ENCODE results near the gene KRTAP10-2. TPM values are rescaled to one million over a fixed set of nuclear protein-coding genes. Genes with fewer than 3 reads are reported as not detected.
"Not testable (repeated sequence)": the region's sequence is repeated elsewhere in the genome, so short reads cannot be mapped to it uniquely, and the experiment has no call there.

Gene KRTAP10-2
- polyA plus RNA-seq, 2 donors, result not detected

GRCh38 chr21:44575307-44576024 lies 24.2 kb upstream of the KRTAP10-2 start:
- Histone ChIP-seq H3K4me3 (ENCODE audit: low read depth in 1 of 2, low read length in 2 of 2) (no peak overlapping the region), H3K36me3 (ENCODE audit: control insufficient read depth in 2 of 2, insufficient read depth in 2 of 2, low read length in 1 of 2) (no peaks in the 10 kb centered on the region), H3K27me3 (ENCODE audit: control insufficient read depth in 1 of 2, insufficient read depth in 2 of 2, low read length in 2 of 2) (no peaks in the 10 kb centered on the region), H3K4me1 (ENCODE audit: control insufficient read depth in 2 of 2, insufficient read depth in 2 of 2, low read length in 1 of 2) (no peaks in the 10 kb centered on the region), H3K9me3 (ENCODE audit: control insufficient read depth in 2 of 2, insufficient read depth in 1 of 2, low read depth in 1 of 2, low read length in 1 of 2) (peaks cover 14 to 23% of the 10 kb centered on the region in 2 donors), H3K27ac (ENCODE audit: low read depth in 2 of 2, low read length in 1 of 2) (no peak overlapping the region)
- WGBS, 2 donors, result 87 to 88% methylated on average over 20 of the region's 20 CpGs

- H3K9me3 ChIP-seq (ENCODE audit: control insufficient read depth in 2 of 2, insufficient read depth in 1 of 2, low read depth in 1 of 2, low read length in 1 of 2), result peaks cover 12 to 17% of the 10 kb centered on the region in 2 donors
- 33 to 37% methylated on average over 21 of the region's 21 CpGs for WGBS, 2 donors
- no peaks in the 10 kb centered on the region for H3K4me1 ChIP-seq (ENCODE audit: control insufficient read depth in 2 of 2, insufficient read depth in 2 of 2, low read length in 1 of 2)
- no peak overlapping the region for H3K27ac ChIP-seq (ENCODE audit: low read depth in 2 of 2, low read length in 1 of 2)
- H3K36me3 ChIP-seq (ENCODE audit: control insufficient read depth in 2 of 2, insufficient read depth in 2 of 2, low read length in 1 of 2), result no peaks in the 10 kb centered on the region
- H3K4me3 ChIP-seq (ENCODE audit: low read depth in 1 of 2, low read length in 2 of 2), result no peak overlapping the region
- H3K27me3 ChIP-seq (ENCODE audit: control insufficient read depth in 1 of 2, insufficient read depth in 2 of 2, low read length in 2 of 2), result no peaks in the 10 kb centered on the region
These were observed 23.4 kb upstream of the KRTAP10-2 start for GRCh38 chr21:44574457-44575306.

GRCh38 chr21:44573630-44574456 lies 22.5 kb upstream of the KRTAP10-2 start, which contains the start of gene KRTAP10-4:
Gene KRTAP10-4 (plus strand): TSS chr21:44573729. CDS start chr21:44573759, 30 bp downstream.
- not testable (repeated sequence) for H3K27ac ChIP-seq (ENCODE audit: low read depth in 2 of 2, low read length in 1 of 2); H3K4me3 ChIP-seq (ENCODE audit: low read depth in 1 of 2, low read length in 2 of 2); H3K36me3 ChIP-seq (ENCODE audit: control insufficient read depth in 2 of 2, insufficient read depth in 2 of 2, low read length in 1 of 2); H3K4me1 ChIP-seq (ENCODE audit: control insufficient read depth in 2 of 2, insufficient read depth in 2 of 2, low read length in 1 of 2); H3K27me3 ChIP-seq (ENCODE audit: control insufficient read depth in 1 of 2, insufficient read depth in 2 of 2, low read length in 2 of 2)
- WGBS, 2 donors, result 43 to 45% methylated on average over 20 to 22 of the region's 25 CpGs
- H3K9me3 ChIP-seq (ENCODE audit: control insufficient read depth in 2 of 2, insufficient read depth in 1 of 2, low read depth in 1 of 2, low read length in 1 of 2), result peaks cover 13 to 17% of the 10 kb centered on the region in 2 donors

DNA sequence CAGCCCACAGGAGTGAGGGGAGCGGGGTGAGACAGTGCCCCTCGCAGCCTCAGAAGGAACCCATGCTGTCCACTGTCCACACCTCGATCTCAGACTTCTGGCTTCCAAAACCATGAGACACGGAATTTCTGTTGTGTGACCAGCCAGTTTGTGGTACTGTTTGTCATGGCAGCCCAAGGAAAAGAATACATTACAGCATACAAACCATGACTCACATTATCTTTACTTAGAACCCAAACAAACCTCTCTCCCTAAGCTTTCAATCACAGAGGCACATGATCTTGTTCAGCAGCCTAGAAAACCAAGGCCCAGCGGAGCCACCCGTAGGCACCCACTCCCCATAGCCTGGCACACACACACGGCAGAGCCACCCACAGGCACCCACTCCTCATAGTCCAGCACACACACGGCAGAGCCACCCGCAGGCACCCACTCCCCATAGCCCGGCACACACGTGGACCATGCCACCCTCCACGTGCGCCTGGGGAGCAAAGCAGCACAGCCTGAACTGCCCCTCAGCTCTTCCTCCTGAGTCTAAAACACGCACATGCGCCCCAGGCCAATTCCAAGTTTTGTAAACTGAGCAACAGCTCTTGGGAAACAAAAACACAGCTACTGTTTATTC lies 21.8 kb upstream of the KRTAP10-2 start:
- H3K4me3 ChIP-seq (ENCODE audit: low read depth in 1 of 2, low read length in 2 of 2), result no peak overlapping the region
- H3K27ac ChIP-seq (ENCODE audit: low read depth in 2 of 2, low read length in 1 of 2), result no peak overlapping the region
- peaks cover 13 to 17% of the 10 kb centered on the region in 2 donors for H3K9me3 ChIP-seq (ENCODE audit: control insufficient read depth in 2 of 2, insufficient read depth in 1 of 2, low read depth in 1 of 2, low read length in 1 of 2)
- no peaks in the 10 kb centered on the region for H3K36me3 ChIP-seq (ENCODE audit: control insufficient read depth in 2 of 2, insufficient read depth in 2 of 2, low read length in 1 of 2)
- H3K27me3 ChIP-seq (ENCODE audit: control insufficient read depth in 1 of 2, insufficient read depth in 2 of 2, low read length in 2 of 2), result no peaks in the 10 kb centered on the region
- no peaks in the 10 kb centered on the region for H3K4me1 ChIP-seq (ENCODE audit: control insufficient read depth in 2 of 2, insufficient read depth in 2 of 2, low read length in 1 of 2)
- 75 to 77% methylated on average over 15 of the region's 15 CpGs for WGBS, 2 donors

DNA sequence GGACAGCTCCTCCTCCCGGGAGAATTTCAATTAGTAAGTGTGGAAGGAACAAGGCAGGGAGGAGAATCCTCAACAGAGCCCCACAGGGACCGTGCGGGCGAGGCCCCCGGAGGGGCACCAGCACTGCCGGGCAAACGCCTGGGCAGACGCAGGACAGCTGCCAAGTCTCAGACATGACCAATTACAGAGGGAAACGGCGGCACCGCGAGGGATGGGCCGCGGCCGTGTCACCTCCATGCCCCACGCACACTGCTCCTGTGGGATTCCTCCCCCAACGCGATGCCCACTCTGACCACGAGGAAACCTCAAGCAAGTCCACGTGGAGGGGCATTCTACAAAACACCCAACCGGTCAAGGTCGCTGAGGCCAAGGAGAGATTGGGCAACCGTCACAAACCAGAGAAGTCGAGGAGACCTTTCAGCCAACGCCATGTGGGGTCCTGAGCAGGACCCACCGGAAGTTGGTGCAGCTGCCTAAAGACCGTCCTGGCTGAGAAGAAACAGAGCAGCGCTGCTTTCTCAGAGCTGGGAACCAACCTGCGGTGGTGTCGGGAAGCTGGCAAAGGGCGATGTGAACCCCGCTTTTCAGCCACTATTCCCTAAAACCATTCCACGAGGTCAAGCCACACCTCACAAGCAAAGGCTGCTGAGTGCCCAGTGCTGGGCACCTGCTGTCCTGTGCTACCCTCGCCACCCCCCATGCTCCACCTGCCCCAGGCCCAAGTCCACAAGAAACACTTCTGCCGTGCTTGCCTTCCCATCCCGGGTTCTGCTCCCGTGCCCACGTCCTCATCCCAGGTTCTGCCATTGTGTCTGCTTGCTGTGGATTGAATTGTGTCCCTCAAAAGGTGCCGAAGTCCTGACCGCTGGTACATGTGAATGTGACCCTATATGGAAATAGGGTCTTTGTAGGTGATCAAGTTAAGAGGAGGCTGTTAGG lies 20.8 kb upstream of the KRTAP10-2 start:
- WGBS, 2 donors, result 93 to 94% methylated on average over 40 of the region's 40 CpGs
- Histone ChIP-seq H3K27ac (ENCODE audit: low read depth in 2 of 2, low read length in 1 of 2) (no peak overlapping the region), H3K27me3 (ENCODE audit: control insufficient read depth in 1 of 2, insufficient read depth in 2 of 2, low read length in 2 of 2) (no peaks in the 10 kb centered on the region), H3K4me3 (ENCODE audit: low read depth in 1 of 2, low read length in 2 of 2) (no peak overlapping the region), H3K4me1 (ENCODE audit: control insufficient read depth in 2 of 2, insufficient read depth in 2 of 2, low read length in 1 of 2) (no peaks in the 10 kb centered on the region), H3K9me3 (ENCODE audit: control insufficient read depth in 2 of 2, insufficient read depth in 1 of 2, low read depth in 1 of 2, low read length in 1 of 2) (peaks cover 10 to 13% of the 10 kb centered on the region in 2 donors), H3K36me3 (ENCODE audit: control insufficient read depth in 2 of 2, insufficient read depth in 2 of 2, low read length in 1 of 2) (no peaks in the 10 kb centered on the region)

- WGBS, 2 donors, result 70 to 82% methylated on average over 4 of the region's 4 CpGs
- no peaks in the 10 kb centered on the region for H3K27me3 ChIP-seq (ENCODE audit: control insufficient read depth in 1 of 2, insufficient read depth in 2 of 2, low read length in 2 of 2)
- H3K27ac ChIP-seq (ENCODE audit: low read depth in 2 of 2, low read length in 1 of 2), result no peak overlapping the region
- peaks cover 10 to 13% of the 10 kb centered on the region in 2 donors for H3K9me3 ChIP-seq (ENCODE audit: control insufficient read depth in 2 of 2, insufficient read depth in 1 of 2, low read depth in 1 of 2, low read length in 1 of 2)
- no peak overlapping the region for H3K4me3 ChIP-seq (ENCODE audit: low read depth in 1 of 2, low read length in 2 of 2)
- no peaks in the 10 kb centered on the region for H3K4me1 ChIP-seq (ENCODE audit: control insufficient read depth in 2 of 2, insufficient read depth in 2 of 2, low read length in 1 of 2)
- H3K36me3 ChIP-seq (ENCODE audit: control insufficient read depth in 2 of 2, insufficient read depth in 2 of 2, low read length in 1 of 2), result no peaks in the 10 kb centered on the region
These were observed 20.0 kb upstream of the KRTAP10-2 start for GRCh38 chr21:44571296-44571695.

GRCh38 chr21:44569861-44570517 lies 18.7 kb upstream of the KRTAP10-2 start:
- H3K27me3 ChIP-seq (ENCODE audit: control insufficient read depth in 1 of 2, insufficient read depth in 2 of 2, low read length in 2 of 2), result no peaks in the 10 kb centered on the region
- 75 to 83% methylated on average over 12 of the region's 12 CpGs for WGBS, 2 donors
- peaks cover 7 to 10% of the 10 kb centered on the region in 2 donors for H3K9me3 ChIP-seq (ENCODE audit: control insufficient read depth in 2 of 2, insufficient read depth in 1 of 2, low read depth in 1 of 2, low read length in 1 of 2)
- no peaks in the 10 kb centered on the region for H3K4me1 ChIP-seq (ENCODE audit: control insufficient read depth in 2 of 2, insufficient read depth in 2 of 2, low read length in 1 of 2)
- H3K4me3 ChIP-seq (ENCODE audit: low read depth in 1 of 2, low read length in 2 of 2), result no peak overlapping the region
- no peaks in the 10 kb centered on the region for H3K36me3 ChIP-seq (ENCODE audit: control insufficient read depth in 2 of 2, insufficient read depth in 2 of 2, low read length in 1 of 2)
- H3K27ac ChIP-seq (ENCODE audit: low read depth in 2 of 2, low read length in 1 of 2), result no peak overlapping the region
